SK-N-DZ (cell line): ENCODE data around the gene LAPTM4A.

Experiments
- DNase-seq: peaks from one replicate; pipeline ENCODE4 v3.0.0-alpha.2; 2015; ENCODE audit warnings: low spot score

Gene LAPTM4A

GRCh38 chr2:19987936-19988335, 63.5 kb downstream of the LAPTM4A start:
- no peak for DNase-seq
